ENCODE measurements around the gene NKAIN1.

DNA sequence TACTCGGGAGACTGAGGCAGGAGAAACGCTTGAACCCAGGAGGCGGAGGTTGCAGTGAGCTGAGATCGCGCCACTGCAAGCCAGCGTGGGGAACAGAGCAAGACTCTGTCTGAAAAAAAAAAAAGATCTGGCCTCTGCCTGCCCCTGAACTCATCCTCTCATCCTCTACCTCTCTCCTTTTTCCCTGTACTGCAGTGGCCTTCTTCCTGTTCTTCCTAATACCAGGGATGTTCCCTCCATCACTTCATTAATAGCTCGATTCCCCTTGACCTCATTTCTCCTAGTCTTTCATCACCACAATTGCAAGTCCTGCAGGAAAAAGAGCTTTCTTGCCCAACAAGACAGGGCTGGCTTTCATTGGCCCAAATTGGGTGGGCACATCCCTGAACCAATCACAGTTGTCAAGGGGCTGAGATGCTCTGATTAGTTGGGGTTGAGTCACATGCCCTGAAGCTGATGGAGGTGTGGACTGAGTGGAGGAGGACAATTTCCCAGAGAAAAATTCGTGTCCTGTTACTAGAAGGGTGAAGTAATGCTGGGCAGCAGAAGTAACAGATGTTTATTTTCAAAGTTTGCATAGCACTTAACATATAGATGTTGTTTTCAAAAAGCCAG, 87.4 kb downstream of the NKAIN1 start:
- TF ChIP-seq, protein P1, sequence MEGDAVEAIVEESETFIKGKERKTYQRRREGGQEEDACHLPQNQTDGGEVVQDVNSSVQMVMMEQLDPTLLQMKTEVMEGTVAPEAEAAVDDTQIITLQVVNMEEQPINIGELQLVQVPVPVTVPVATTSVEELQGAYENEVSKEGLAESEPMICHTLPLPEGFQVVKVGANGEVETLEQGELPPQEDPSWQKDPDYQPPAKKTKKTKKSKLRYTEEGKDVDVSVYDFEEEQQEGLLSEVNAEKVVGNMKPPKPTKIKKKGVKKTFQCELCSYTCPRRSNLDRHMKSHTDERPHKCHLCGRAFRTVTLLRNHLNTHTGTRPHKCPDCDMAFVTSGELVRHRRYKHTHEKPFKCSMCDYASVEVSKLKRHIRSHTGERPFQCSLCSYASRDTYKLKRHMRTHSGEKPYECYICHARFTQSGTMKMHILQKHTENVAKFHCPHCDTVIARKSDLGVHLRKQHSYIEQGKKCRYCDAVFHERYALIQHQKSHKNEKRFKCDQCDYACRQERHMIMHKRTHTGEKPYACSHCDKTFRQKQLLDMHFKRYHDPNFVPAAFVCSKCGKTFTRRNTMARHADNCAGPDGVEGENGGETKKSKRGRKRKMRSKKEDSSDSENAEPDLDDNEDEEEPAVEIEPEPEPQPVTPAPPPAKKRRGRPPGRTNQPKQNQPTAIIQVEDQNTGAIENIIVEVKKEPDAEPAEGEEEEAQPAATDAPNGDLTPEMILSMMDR (IDR thresholded peaks at IDR 0.05; ENCODE audit: low read depth, low read length, poor library complexity, severe bottlenecking) = no peak
- TF ChIP-seq EZH2phosphoT487 (IDR thresholded peaks at IDR 0.05; ENCODE audit: borderline replicate concordance, low read length) = no peak

All from DOHH2 (cell line).